Lung (tissue), 12 donors: ENCODE data around the gene DET1. TPM values are rescaled to one million over a fixed set of nuclear protein-coding genes. Genes with fewer than 3 reads are reported as not detected.

Source experiments
- ATAC-seq: fragments of 200-7000 bp; cut with Tn5 transposase; one replicate; pipeline ENCODE4 v1.9.1; 2020; ENCODE audit warnings: moderate number of reproducible peaks; ENCODE audit not compliant: insufficient read depth, low FRiP score
- DNase-seq, 3 donors: peaks; one replicate each; pipeline ENCODE4 v3.0.0-alpha.2; 2013 to 2017
- H3K27ac ChIP-seq, 2 donors: one replicate each; pipeline ENCODE4 v1.5.1; 2013; ENCODE audit warnings: mild to moderate bottlenecking in 2 of 2, moderate library complexity in 2 of 2, control low read depth in 1 of 2, inconsistent platforms in 1 of 2, low read depth in 1 of 2, low read length in 1 of 2
- H3K27me3 ChIP-seq, 3 donors: one replicate each; pipeline ENCODE4 v1.5.1; 2013; ENCODE audit warnings: low read length in 2 of 3; ENCODE audit not compliant: control insufficient read depth in 3 of 3, insufficient read depth in 3 of 3
- H3K36me3 ChIP-seq, 4 donors: one replicate each; pipeline ENCODE4 v1.5.1; 2013; ENCODE audit warnings: low read length in 4 of 4, mild to moderate bottlenecking in 1 of 4, moderate library complexity in 1 of 4; ENCODE audit not compliant: control insufficient read depth in 4 of 4, insufficient read depth in 4 of 4
- H3K4me1 ChIP-seq, 5 donors: one replicate each; pipeline ENCODE4 v1.5.1; 2013; ENCODE audit warnings: low read length in 5 of 5, mild to moderate bottlenecking in 2 of 5, moderate library complexity in 1 of 5; ENCODE audit not compliant: control insufficient read depth in 5 of 5, insufficient read depth in 5 of 5
- H3K4me3 ChIP-seq: one replicate; pipeline ENCODE4 v1.5.1; 2013; ENCODE audit warnings: mild to moderate bottlenecking, control low read depth, moderate library complexity
- H3K9ac ChIP-seq, 2 donors: one replicate each; pipeline ENCODE4 v1.5.1; 2013; ENCODE audit warnings: low read length in 2 of 2, control low read depth in 1 of 2; ENCODE audit not compliant: insufficient read depth in 1 of 2
- H3K9me3 ChIP-seq, 4 donors: one replicate each; pipeline ENCODE4 v1.5.1; 2013; ENCODE audit warnings: low read length in 3 of 4, mild to moderate bottlenecking in 1 of 4, moderate library complexity in 1 of 4; ENCODE audit not compliant: control insufficient read depth in 4 of 4, insufficient read depth in 3 of 4
- WGBS, 2 donors: extraction: QIAGEN DNeasy Blood & Tissue Kit; methylation state at CpG; one replicate each; pipeline ENCODE4 v1.1.7; 2013; 5-methylcytosine and 5-hydroxymethylcytosine counted together
- polyA plus RNA-seq, 2 donors: library from polyadenylated mRNA; stranded (reverse); fragments of 200-250 nt; gene quantifications; one replicate each; pipeline ENCODE4 v1.2.1, GENCODE V29; 2013
- total RNA-seq, 2 donors: library from RNA; depleted of rRNA in 1 of 2; stranded (reverse); fragments of >200 nt in 1 of 2; gene quantifications; one replicate each; pipeline ENCODE4 v1.2.1, GENCODE V29; 2014 to 2021
- TF ChIP-seq, protein P1 (sequence below): IDR thresholded peaks from 2 replicates; pipeline ENCODE4 v1.5.1; 2012; ENCODE audit warnings: mild to moderate bottlenecking; ENCODE audit errors: control extremely low read depth, extremely low read depth
- donor health status: control.
- donor health status: control.
- donor health status: Bipolar disorder and iron deficiency.
- donor health status: healthy.
- donor health status: DM: yes; HTN: yes; CAD: no.

Gene DET1
- total and polyA plus RNA-seq, 4 donors: 2.9 to 13.7 (median 4.4) TPM

DNA sequence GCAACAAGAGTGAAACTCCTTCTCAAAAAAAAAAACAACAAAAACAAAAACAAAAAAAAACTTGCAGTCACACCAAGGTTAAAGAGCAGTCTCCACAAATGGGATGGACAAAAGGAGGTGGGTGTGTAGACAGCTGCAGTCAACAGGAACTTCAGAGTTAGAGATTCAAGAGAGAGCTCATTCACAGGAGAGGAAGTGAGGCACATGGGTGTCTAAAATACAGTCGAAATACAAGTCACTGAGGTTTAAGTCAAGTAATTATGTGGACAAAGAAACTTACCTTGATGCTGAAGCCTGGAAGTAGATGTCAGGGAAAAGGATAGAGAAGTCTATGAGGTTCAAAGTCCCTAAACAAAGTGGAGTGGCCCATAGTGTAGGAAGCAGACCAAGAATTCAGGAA lies 64.2 kb downstream of the DET1 start:
- TF ChIP-seq, protein P1, sequence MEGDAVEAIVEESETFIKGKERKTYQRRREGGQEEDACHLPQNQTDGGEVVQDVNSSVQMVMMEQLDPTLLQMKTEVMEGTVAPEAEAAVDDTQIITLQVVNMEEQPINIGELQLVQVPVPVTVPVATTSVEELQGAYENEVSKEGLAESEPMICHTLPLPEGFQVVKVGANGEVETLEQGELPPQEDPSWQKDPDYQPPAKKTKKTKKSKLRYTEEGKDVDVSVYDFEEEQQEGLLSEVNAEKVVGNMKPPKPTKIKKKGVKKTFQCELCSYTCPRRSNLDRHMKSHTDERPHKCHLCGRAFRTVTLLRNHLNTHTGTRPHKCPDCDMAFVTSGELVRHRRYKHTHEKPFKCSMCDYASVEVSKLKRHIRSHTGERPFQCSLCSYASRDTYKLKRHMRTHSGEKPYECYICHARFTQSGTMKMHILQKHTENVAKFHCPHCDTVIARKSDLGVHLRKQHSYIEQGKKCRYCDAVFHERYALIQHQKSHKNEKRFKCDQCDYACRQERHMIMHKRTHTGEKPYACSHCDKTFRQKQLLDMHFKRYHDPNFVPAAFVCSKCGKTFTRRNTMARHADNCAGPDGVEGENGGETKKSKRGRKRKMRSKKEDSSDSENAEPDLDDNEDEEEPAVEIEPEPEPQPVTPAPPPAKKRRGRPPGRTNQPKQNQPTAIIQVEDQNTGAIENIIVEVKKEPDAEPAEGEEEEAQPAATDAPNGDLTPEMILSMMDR: no peak
- Histone ChIP-seq H3K27me3 (peaks cover 0 to 8% (median 0%) of the 10 kb centered on the region in 3 donors), H3K9me3 (no peaks in the 10 kb centered on the region), H3K27ac (no peak overlapping the region), H3K4me1 (no peaks in the 10 kb centered on the region), H3K9ac (no peak overlapping the region), H3K36me3 (peaks cover 2 to 11% (median 9%) of the 10 kb centered on the region in 4 donors), H3K4me3 (no peak overlapping the region)
- WGBS, 2 donors: 33 to 41% methylated on average over 1 of the region's 1 CpG
- no peak for ATAC-seq
- DNase-seq: no peak

DNA sequence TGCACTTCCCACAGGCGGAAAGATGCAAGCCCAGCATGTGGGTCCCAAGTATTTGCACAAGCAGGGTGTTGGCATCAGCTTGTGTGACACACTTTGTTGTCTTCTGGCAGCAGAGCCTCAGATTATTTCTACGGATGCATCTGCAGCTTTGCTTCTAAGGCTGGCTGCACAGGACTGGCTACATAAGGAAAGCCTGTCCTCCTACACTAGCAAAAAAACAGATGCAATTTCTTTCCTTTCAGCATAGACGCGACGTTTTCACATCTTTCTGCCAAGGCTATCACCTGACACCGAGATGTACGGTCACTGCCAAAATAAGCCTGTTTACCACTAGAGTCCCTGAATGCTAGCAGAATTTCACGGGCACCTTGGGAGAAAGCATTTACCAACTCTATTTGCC lies 65.5 kb downstream of the DET1 start:
- WGBS, 2 donors: 81 to 88% methylated on average over 8 of the region's 8 CpGs
- DNase-seq: no peak
- ATAC-seq: no peak
- Histone ChIP-seq H3K9me3 (no peaks in the 10 kb centered on the region), H3K4me3 (no peak overlapping the region), H3K36me3 (peaks cover 10 to 17% (median 14%) of the 10 kb centered on the region in 4 donors), H3K27me3 (peaks cover 0 to under 1% (median 0%) of the 10 kb centered on the region in 3 donors), H3K9ac (no peak overlapping the region), H3K27ac (no peak overlapping the region), H3K4me1 (no peaks in the 10 kb centered on the region)
- TF ChIP-seq, protein P1: no peak

DNA sequence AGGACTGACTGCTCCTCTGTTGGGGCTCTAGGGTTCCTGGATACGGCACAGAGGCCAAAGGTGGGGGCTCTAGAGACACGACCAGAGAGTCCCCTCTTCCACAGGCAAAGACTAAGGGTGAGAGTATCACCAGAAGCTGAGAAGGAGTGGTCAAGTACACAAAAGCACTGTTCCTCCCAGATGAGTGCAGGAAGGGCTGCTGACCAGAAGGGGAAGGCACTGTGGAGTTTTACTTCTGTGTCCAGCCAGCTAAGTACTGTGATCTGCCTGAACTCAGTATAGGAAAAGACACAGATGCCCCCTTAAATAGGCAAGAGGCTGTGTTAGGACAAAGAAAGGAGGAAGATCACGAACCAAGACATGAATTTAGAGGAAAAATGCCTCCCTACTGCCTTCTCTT lies 67.3 kb downstream of the DET1 start:
- H3K27me3 ChIP-seq: no peaks in the 10 kb centered on the region
- H3K27ac ChIP-seq: no peak overlapping the region
- H3K4me1 ChIP-seq: no peaks in the 10 kb centered on the region
- no peak for ATAC-seq
- no peak for DNase-seq
- H3K36me3 ChIP-seq: peaks cover 14 to 23% (median 20%) of the 10 kb centered on the region in 4 donors
- TF ChIP-seq, protein P1: no peak
- 65 to 89% methylated on average over 3 of the region's 3 CpGs for WGBS, 2 donors
- peaks cover 0 to 1% (median 0%) of the 10 kb centered on the region in 4 donors for H3K9me3 ChIP-seq
- H3K4me3 ChIP-seq: no peak overlapping the region
- no peak overlapping the region for H3K9ac ChIP-seq

DNA sequence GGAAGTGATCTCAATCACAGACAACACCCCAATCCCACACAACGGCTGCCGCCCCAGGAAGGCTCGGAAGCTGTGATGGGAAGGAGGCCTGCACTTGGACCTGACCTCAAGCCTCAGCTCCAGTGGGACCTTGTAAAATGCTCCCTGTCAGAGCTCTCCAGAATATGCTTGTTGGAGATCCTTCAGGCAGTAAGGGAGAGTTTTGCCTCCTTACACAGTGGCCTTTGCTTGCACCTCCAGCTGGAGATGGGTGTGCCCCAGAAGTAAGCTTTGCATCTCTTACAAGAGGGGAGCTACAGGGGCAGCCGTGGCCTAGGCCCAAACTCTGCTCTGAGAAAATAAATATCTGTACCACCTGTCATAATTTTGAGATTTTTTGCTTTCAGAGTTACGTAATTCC lies 68.6 kb downstream of the DET1 start:
- Histone ChIP-seq H3K9me3 (peaks cover 0 to 1% (median 0%) of the 10 kb centered on the region in 4 donors), H3K27ac (no peak overlapping the region), H3K4me1 (no peaks in the 10 kb centered on the region), H3K9ac (no peak overlapping the region), H3K36me3 (peaks cover 22 to 27% (median 22%) of the 10 kb centered on the region in 4 donors), H3K4me3 (no peak overlapping the region), H3K27me3 (no peaks in the 10 kb centered on the region)
- no peak for DNase-seq
- TF ChIP-seq, protein P1: no peak
- 88 to 91% methylated on average over 5 of the region's 5 CpGs for WGBS, 2 donors
- no peak for ATAC-seq
